Dedifferentiated amniotic fluid mesenchymal stem cell (primary cell): Measurements from ENCODE around the gene DNMT3A.

Experiments used
- DNase-seq: peaks from one replicate; pipeline ENCODE4 v3.0.0-alpha.2; 2016; ENCODE audit errors: extremely low spot score

The DNMT3A gene

DNA sequence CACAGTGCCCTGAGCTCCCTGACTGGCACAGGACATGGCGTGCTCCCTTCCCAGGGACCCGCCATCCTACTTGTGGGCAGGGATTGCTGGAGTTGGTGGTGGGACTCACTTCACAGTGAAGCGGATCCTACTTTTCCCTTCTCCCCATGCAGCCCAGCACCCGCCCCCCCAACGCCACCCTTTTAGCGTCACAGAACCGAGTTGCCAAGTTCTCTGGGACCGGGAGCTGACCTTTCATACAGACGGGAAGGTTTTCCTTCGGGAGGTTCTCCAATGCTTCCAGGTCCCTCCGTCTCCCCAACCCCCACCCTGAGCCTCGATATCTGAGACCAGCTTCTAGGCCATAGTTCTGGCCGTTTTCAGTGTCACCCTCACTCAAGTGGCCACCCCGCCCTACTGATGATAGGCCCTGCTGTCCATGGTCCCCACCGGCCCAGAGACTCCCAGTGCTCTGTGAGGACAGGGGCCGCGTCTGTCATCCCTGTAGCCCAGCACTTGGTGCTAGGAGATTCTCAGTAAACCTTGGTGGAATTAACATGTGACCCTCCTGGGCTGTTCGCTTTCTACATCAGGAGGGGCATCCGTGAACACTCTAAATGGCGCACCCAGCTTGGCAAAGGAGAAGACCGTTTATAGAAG lies 1.6 kb upstream of the DNMT3A start:
- no peak for DNase-seq

DNA sequence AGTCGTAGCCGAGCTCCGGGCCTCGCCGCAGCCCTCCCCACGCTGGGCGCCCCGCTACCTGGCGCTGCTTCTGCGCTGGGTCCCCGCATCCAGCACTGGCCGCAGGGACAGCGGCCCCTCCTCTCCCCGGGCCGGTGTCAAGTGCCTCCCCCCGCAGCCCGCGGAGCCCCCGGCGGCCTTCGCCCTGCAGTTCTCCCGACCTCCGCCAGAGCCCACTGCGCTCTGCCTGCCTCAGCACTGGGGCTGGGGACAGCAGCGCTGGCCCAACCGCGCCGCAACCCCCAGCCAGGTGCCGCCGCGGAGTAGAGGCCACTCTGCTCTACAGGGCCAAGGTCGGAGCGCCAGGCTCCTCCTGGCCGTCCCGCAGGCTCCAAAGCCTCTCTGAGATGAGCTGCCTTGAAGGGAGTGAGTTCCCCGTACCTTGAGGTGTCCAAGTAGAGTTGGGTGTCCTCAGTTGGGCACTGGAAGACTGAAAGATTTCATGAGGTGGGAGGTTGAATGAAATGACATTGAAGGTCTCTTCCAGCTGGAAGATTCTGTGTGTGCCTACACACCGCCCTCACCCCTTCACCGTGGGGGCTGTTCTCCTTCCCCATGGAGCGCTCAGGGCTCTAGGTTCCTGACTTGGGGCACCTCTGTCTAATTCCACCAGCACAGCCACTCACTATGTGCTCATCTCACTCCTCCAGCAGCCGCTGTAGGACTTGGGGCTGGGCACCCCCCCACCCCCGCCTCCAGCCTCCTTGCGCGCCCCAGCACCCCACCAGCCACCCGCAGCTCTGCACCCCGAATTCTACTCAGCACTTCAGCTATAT lies 854 bp upstream of the DNMT3A start:
- DNase-seq = peak; percentile 72

- no peak for DNase-seq
Observed at GRCh38 chr2:25341011-25341727, 556 bp downstream of the DNMT3A start.

GRCh38 chr2:25340181-25340921 lies 1.4 kb downstream of the DNMT3A start:
- no peak for DNase-seq

DNA sequence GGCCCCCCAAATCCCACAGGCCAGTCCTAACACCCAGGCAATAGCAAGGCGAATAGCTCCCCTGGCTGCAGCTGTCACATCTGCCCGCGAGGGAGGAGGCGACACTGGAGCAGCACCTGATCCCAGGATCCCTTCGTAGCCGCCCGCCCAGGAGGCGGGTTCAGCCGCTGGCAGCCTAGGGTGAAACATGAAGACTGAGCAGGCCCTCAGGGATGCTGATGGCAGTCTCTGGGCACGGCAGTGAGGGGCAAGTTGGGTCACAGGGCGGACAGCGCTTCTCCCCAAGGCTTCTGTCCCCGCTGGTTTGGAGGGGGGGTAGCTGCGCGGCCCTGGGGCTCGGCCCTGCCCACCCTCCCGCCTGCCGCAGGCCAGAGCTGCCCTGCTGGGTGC lies 1.9 kb downstream of the DNMT3A start:
- DNase-seq = no peak

DNA sequence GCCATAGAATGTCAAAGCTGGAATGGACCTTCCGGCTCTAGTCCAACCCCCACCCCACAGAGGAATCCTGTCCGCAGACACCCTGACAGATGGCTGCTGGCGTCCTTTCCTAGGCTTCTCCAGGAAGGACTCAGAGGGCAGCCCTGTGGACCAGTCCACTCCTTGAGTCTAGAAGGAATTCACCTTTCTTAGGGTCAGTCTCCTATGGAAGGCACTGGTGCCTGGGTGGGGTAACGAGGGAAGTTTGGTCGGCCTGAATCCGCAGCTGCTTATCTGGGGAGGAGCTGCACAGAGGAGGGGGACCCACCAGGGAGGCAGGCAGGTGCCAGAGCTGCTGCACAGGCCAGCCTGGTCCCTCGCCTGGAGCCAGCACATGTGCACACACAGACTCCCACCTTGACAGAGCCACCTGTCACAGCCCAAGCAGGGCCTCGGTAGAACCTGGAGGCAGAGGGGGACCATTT lies 2.5 kb downstream of the DNMT3A start:
- DNase-seq = no peak

DNA sequence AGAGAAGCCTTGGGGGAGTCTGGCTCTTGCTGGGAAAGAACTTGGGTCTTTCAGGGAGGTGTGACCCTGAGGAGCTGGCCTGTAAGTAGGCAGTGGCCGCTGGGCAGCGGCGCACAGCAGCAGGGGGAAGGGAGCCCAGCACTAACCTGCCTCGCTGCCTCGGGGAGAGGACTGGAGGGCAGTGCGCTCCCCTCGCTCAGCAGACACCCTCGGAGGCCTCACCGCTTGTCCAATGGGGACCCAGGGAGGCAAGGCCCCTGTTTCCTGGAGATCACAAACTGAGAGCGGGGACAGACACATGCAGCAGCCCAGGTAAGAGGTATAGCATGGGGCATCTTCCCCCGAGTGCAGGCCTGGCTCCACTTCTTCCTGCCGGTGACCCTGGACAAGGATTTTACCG lies 3.3 kb downstream of the DNMT3A start:
- DNase-seq = no peak

GRCh38 chr2:25337891-25338290 lies 3.8 kb downstream of the DNMT3A start:
- DNase-seq = no peak

GRCh38 chr2:25337276-25337675 lies 4.4 kb downstream of the DNMT3A start:
- DNase-seq = no peak

- no peak for DNase-seq
Observed at GRCh38 chr2:25336383-25336841, 5.3 kb downstream of the DNMT3A start.

- DNase-seq = no peak
Observed at GRCh38 chr2:25335971-25336370, 5.8 kb downstream of the DNMT3A start.

- DNase-seq = no peak
Observed at GRCh38 chr2:25335204-25335603, 6.5 kb downstream of the DNMT3A start.

DNA sequence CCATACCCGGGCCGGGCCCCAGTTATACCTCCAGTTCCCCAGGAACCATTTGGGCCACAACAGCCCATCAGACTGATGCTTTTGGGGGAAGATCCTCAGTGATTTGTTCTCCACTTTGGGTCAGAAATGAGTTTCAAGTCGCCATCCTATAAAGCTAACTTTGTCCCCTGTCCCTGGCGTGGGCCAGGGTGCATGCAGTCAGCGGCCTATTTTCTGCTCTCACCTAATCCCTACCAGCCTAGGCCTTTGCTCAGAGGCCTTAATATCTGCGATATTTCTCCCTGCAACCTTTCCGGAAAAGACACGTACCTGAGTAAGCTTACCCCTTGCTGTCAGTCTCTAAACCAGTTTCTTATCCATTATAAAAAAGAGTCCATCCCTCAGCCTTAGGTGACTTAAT lies 7.2 kb downstream of the DNMT3A start:
- no peak for DNase-seq

DNA sequence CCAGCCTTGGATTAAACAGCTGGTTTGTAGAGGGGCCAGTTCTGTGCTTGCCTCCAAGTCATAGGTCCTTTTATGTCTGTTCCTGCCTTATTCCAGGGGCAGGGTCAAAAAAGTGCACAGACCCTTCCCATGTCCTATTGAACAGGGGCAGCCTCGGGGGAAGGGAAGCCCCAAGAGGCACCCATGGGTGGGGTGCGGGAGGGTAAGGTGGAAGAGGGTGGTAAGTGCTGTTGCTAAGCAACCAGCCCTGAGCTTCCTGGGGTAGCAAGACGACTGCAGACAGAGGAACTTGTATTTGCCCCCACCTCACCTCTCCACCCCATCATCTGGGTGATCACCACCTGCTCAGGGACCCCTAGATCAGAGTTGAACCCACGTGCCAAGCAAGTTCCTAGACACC lies 7.7 kb downstream of the DNMT3A start:
- DNase-seq = no peak

- DNase-seq = no peak
Observed at GRCh38 chr2:25332571-25332970, 9.2 kb downstream of the DNMT3A start.

- no peak for DNase-seq
Observed at GRCh38 chr2:25331686-25332365, 9.9 kb downstream of the DNMT3A start.

GRCh38 chr2:25330937-25331336 lies 10.8 kb downstream of the DNMT3A start:
- DNase-seq = no peak

DNA sequence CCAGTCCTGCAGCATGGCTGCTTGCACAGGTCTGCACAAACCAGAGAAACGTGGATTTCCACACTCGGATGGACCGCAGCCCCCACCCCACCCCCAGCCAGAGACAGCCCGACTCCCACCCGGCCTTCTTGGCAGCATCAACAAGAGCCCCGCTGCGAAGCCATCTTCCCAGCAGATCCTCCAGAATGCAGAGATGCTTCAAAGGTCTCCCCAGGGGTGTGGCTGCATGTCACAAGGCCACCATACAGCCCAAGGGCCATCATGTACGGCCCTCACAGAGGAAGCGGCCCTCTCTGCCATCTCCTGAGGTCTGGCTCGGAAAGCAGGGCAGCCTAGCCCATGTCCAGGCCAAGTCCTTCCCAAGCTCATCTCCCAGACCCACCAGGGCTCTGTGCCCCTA lies 11.5 kb downstream of the DNMT3A start:
- DNase-seq = no peak

- DNase-seq = no peak
Observed at GRCh38 chr2:25328152-25329085, 13.3 kb downstream of the DNMT3A start.

DNA sequence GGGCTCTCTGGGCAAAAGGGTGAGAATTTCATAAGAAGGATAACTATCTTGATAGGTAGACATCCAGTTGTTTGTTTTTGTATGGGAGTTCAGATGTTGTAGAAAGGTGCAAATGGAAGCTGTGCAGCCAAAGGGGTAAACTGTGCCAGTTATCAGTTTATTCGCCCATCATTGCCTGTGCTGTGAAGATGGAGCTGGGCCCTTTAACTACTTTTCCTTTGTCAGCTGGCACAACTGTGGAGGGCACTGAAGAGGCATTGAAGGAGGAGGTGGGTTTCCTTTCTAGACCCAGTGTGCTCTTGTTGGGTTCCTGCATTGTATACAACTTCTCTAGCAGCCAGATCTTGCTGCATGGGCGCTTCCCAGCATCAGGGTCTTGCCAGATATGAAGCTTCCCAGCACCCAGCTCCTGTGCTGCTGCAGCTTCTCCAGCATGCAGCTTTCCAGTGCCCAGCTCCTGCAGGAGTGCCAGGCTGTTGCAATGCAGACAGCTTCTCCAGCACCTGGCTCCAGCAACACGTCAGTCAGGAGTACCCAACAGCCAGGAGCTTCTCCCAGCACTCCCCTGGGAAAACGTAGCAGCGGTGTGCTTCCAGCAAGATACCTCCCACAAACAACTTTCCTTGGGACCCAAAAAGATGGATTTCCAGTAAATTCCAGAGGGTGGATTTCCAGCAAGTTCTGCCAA lies 15.3 kb downstream of the DNMT3A start:
- DNase-seq = no peak
